H9 (cell line): ENCODE measurements around the gene FLT1. TPM values are rescaled to one million over a fixed set of nuclear protein-coding genes. Genes with fewer than 3 reads are reported as not detected.

ENCODE experiments used
- DNase-seq: peaks from one replicate; pipeline ENCODE4 v3.0.0-alpha.2; 2017
- H2AFZ ChIP-seq: one replicate; pipeline ENCODE4 v1.6.1; 2013; ENCODE audit warnings: mild to moderate bottlenecking, low read length, control low read depth, moderate library complexity
- H2AK5ac ChIP-seq: 2 replicates; pipeline ENCODE4 v1.6.1; 2013; ENCODE audit warnings: low read length, control low read depth, mixed read lengths; ENCODE audit not compliant: insufficient read length
- H2BK120ac ChIP-seq: one replicate; pipeline ENCODE4 v1.6.1; 2013; ENCODE audit warnings: low read depth, mild to moderate bottlenecking, low read length, control low read depth, inconsistent platforms; ENCODE audit not compliant: poor library complexity, severe bottlenecking
- H2BK12ac ChIP-seq: 2 replicates; pipeline ENCODE4 v1.6.1; 2013; ENCODE audit warnings: low read length, control low read depth, mixed read lengths, low read depth; ENCODE audit not compliant: insufficient read length
- H2BK15ac ChIP-seq: 2 replicates; pipeline ENCODE4 v1.6.1; 2013; ENCODE audit warnings: low read depth, low read length, control low read depth
- H2BK20ac ChIP-seq: one replicate; pipeline ENCODE4 v1.6.1; 2013; ENCODE audit warnings: low read depth, mild to moderate bottlenecking, low read length, control low read depth, inconsistent platforms; ENCODE audit not compliant: poor library complexity, severe bottlenecking
- H2BK5ac ChIP-seq: 2 replicates; pipeline ENCODE4 v1.6.1; 2013; ENCODE audit warnings: low read length, control low read depth, mixed read lengths; ENCODE audit not compliant: insufficient read length
- H3K14ac ChIP-seq: 2 replicates; pipeline ENCODE4 v1.6.1; 2013; ENCODE audit warnings: low read length, control low read depth; ENCODE audit not compliant: insufficient read depth
- H3K18ac ChIP-seq: 2 replicates; pipeline ENCODE4 v1.6.1; 2013; ENCODE audit warnings: low read depth, mild to moderate bottlenecking, mixed read lengths, low read length, control low read depth; ENCODE audit not compliant: insufficient read length
- H3K23ac ChIP-seq: 2 replicates; pipeline ENCODE4 v1.6.1; 2013; ENCODE audit warnings: low read length, control low read depth, mixed read lengths, low read depth; ENCODE audit not compliant: insufficient read length
- H3K23me2 ChIP-seq: 2 replicates; pipeline ENCODE4 v1.6.1; 2013; ENCODE audit warnings: low read depth, mild to moderate bottlenecking, mixed read lengths, low read length, control low read depth; ENCODE audit not compliant: insufficient read length, poor library complexity, severe bottlenecking
- H3K27ac ChIP-seq: 2 replicates; pipeline ENCODE4 v1.5.1; 2013; ENCODE audit warnings: low read length, control low read depth, mixed read lengths, low read depth; ENCODE audit not compliant: insufficient read length
- H3K27me3 ChIP-seq: 2 replicates; pipeline ENCODE4 v1.6.1; 2013; ENCODE audit warnings: low read length, control low read depth, inconsistent platforms; ENCODE audit not compliant: insufficient read depth
- H3K4ac ChIP-seq: 2 replicates; pipeline ENCODE4 v1.6.1; 2013; ENCODE audit warnings: low read depth, mild to moderate bottlenecking, control low read depth, inconsistent platforms, low read length, moderate library complexity
- H3K4me1 ChIP-seq: 2 replicates; pipeline ENCODE4 v1.6.1; 2013; ENCODE audit warnings: low read length, control low read depth, inconsistent platforms; ENCODE audit not compliant: insufficient read depth
- H3K4me2 ChIP-seq: 2 replicates; pipeline ENCODE4 v1.6.1; 2013; ENCODE audit warnings: low read length, control low read depth, mixed read lengths; ENCODE audit not compliant: insufficient read length, insufficient read depth
- H3K56ac ChIP-seq: 2 replicates; pipeline ENCODE4 v1.6.1; 2013; ENCODE audit warnings: low read depth, mild to moderate bottlenecking, mixed read lengths, low read length, control low read depth; ENCODE audit not compliant: insufficient read length
- H3K79me1 ChIP-seq: 2 replicates; pipeline ENCODE4 v1.6.1; 2013; ENCODE audit warnings: low read depth, mild to moderate bottlenecking, moderate library complexity, low read length, control low read depth, inconsistent platforms; ENCODE audit not compliant: insufficient read depth, poor library complexity, severe bottlenecking
- H3K79me2 ChIP-seq: 2 replicates; pipeline ENCODE4 v1.6.1; 2013; ENCODE audit warnings: low read length, control low read depth, inconsistent platforms; ENCODE audit not compliant: insufficient read depth
- H3K9ac ChIP-seq: 2 replicates; pipeline ENCODE4 v1.6.1; 2013; ENCODE audit warnings: low read length, control low read depth, mixed read lengths; ENCODE audit not compliant: insufficient read length; ENCODE audit errors: extremely low read depth
- H3K9me3 ChIP-seq: one replicate; pipeline ENCODE4 v1.6.1; 2013; ENCODE audit warnings: low read depth, low read length, inconsistent platforms; ENCODE audit not compliant: control insufficient read depth
- H3T11ph ChIP-seq: one replicate; pipeline ENCODE4 v1.6.1; 2013; ENCODE audit warnings: mild to moderate bottlenecking, low read length, control low read depth, inconsistent platforms
- H4K20me1 ChIP-seq: one replicate; pipeline ENCODE4 v1.6.1; 2013; ENCODE audit not compliant: control insufficient read depth, insufficient read length, insufficient read depth
- H4K5ac ChIP-seq: 2 replicates; pipeline ENCODE4 v1.6.1; 2013; ENCODE audit warnings: low read depth, mild to moderate bottlenecking, mixed read lengths, low read length, control low read depth; ENCODE audit not compliant: insufficient read length
- H4K8ac ChIP-seq: replicated peaks from 2 replicates; pipeline ENCODE4 v1.6.1; 2013; ENCODE audit warnings: low read length, control low read depth, mixed read lengths, low read depth; ENCODE audit not compliant: insufficient read length
- H4K91ac ChIP-seq: 2 replicates; pipeline ENCODE4 v1.6.1; 2013; ENCODE audit warnings: low read depth, mild to moderate bottlenecking, moderate library complexity, mixed read lengths, low read length, control low read depth; ENCODE audit not compliant: insufficient read length
- H3K27ac Mint-ChIP-seq, 3 experiments: 2 replicates in 2 of 3; 3 replicates in 1 of 3; pipeline ENCODE4 v1.8.0; 2020 to 2021; ENCODE audit warnings: mixed read lengths in 3 of 3, mild to moderate bottlenecking in 1 of 3, moderate library complexity in 1 of 3
- H3K27me3 Mint-ChIP-seq: 2 replicates; pipeline ENCODE4 v1.8.0; 2021; ENCODE audit warnings: low read depth, mild to moderate bottlenecking, moderate library complexity, mixed read lengths
- H3K36me3 Mint-ChIP-seq, 3 experiments: 2 replicates in 2 of 3; 3 replicates in 1 of 3; pipeline ENCODE4 v1.8.0; 2020 to 2021; ENCODE audit warnings: low read depth in 3 of 3, mixed read lengths in 3 of 3; ENCODE audit not compliant: insufficient read depth in 1 of 3
- H3K4me1 Mint-ChIP-seq, 2 experiments: 2 replicates each; pipeline ENCODE4 v1.8.0; 2020; ENCODE audit warnings: mixed read lengths in 2 of 2
- H3K4me3 Mint-ChIP-seq, 2 experiments: 2 replicates in 1 of 2; 3 replicates in 1 of 2; pipeline ENCODE4 v1.8.0; 2020 to 2021; ENCODE audit warnings: mild to moderate bottlenecking in 2 of 2, mixed read lengths in 2 of 2, moderate library complexity in 1 of 2
- H3K9me3 Mint-ChIP-seq, 2 experiments: 2 replicates in 1 of 2; 3 replicates in 1 of 2; pipeline ENCODE4 v1.8.0; 2020; ENCODE audit warnings: mild to moderate bottlenecking in 2 of 2, mixed read lengths in 2 of 2, moderate library complexity in 1 of 2
- CTCF ChIP-seq: fragments of 200-600 bp; sonication (generic); conservative IDR thresholded peaks from 3 replicates; pipeline ENCODE4 v1.8.0; 2021; ENCODE audit warnings: antibody characterized with exemption, mild to moderate bottlenecking
- WGBS: extraction: QIAGEN DNeasy Blood & Tissue Kit; methylation state at CpG from one replicate; pipeline ENCODE4 v1.1.7; 2013; ENCODE audit warnings: missing lambda C conversion rate, low lambda C conversion rate, mixed read lengths; ENCODE audit not compliant: insufficient read length; ENCODE audit errors: extremely low coverage; 5-methylcytosine and 5-hydroxymethylcytosine counted together
- total RNA-seq: library from RNA; stranded (reverse); gene quantifications from 2 replicates; pipeline ENCODE4 v1.2.1, GENCODE V29; 2021

Gene FLT1
- total RNA-seq, 1 experiment from 2014 or later = 84.1 TPM

GRCh38 chr13:28273919-28274318 lies 221.0 kb downstream of the FLT1 start:
- Mint-ChIP-seq H3K27me3 (no peaks in the 10 kb centered on the region), H3K36me3 (peaks cover 6 to 58% (median 47%) of the 10 kb centered on the region in 3 experiments; a peak in 6 of 7 replicates), H3K4me3 (no peak overlapping the region), H3K9me3 (no peaks in the 10 kb centered on the region), H3K4me1 (no peaks in the 10 kb centered on the region), H3K27ac (peak overlapping the region in 1 of 3 experiments; percentile 86; a peak in 1 of 7 replicates)
- Histone ChIP-seq H3K18ac (no peak overlapping the region), H3K23me2 (no peaks in the 10 kb centered on the region), H3K9ac (no peak overlapping the region), H2BK5ac (no peak overlapping the region), H3K9me3 (no peaks in the 10 kb centered on the region), H3K27me3 (no peaks in the 10 kb centered on the region), H3K4ac (no peak overlapping the region), H4K8ac (no peak overlapping the region), H2AFZ (no peak overlapping the region), H3K56ac (no peak overlapping the region), H2BK20ac (no peak overlapping the region), H2AK5ac (no peak overlapping the region), H3K23ac (no peak overlapping the region), H2BK15ac (no peak overlapping the region), H3K4me2 (no peak overlapping the region), H3K79me2 (no peaks in the 10 kb centered on the region), H4K20me1 (no peaks in the 10 kb centered on the region), H3T11ph (no peak overlapping the region), H3K14ac (no peak overlapping the region), H3K27ac (no peak overlapping the region), H2BK12ac (no peak overlapping the region), H4K5ac (no peak overlapping the region), H2BK120ac (no peak overlapping the region), H4K91ac (no peak overlapping the region), H3K79me1 (no peaks in the 10 kb centered on the region), H3K4me1 (no peaks in the 10 kb centered on the region)
- peak; percentile 49; the same call in 2 of the 3 replicates for TF ChIP-seq CTCF
- DNase-seq = no peak
- no CpG with 5 or more reads among the region's 3 CpGs for WGBS
